Cardiac fibroblast (primary cell): Measurements from ENCODE around the gene GET3.

Experiments
- DNase-seq, 2 donors: peaks; one replicate each; pipeline versions ENCODE4 v3.0.0 to v3.0.0-alpha.2; 2010; ENCODE audit warnings: low read depth in 2 of 2
- H3K4me3 ChIP-seq, 2 donors: replicated peaks in 1 of 2; 1 replicate in 1 of 2; 2 replicates in 1 of 2; pipeline ENCODE4 v1.5.1; 2011; ENCODE audit warnings: low read depth in 2 of 2, low read length in 2 of 2, mild to moderate bottlenecking in 2 of 2, moderate library complexity in 1 of 2
- TF ChIP-seq, protein P1 (sequence below): IDR thresholded peaks from one replicate; pipeline ENCODE4 v1.5.1; 2011; ENCODE audit warnings: low read depth, mild to moderate bottlenecking, low read length, inconsistent platforms

Gene GET3

GRCh38 chr19:12737835-12738351 lies 596 bp downstream of the GET3 start:
- peak overlapping the region; percentile 96 to 98 for H3K4me3 ChIP-seq
- no peak for DNase-seq
- TF ChIP-seq, protein P1, sequence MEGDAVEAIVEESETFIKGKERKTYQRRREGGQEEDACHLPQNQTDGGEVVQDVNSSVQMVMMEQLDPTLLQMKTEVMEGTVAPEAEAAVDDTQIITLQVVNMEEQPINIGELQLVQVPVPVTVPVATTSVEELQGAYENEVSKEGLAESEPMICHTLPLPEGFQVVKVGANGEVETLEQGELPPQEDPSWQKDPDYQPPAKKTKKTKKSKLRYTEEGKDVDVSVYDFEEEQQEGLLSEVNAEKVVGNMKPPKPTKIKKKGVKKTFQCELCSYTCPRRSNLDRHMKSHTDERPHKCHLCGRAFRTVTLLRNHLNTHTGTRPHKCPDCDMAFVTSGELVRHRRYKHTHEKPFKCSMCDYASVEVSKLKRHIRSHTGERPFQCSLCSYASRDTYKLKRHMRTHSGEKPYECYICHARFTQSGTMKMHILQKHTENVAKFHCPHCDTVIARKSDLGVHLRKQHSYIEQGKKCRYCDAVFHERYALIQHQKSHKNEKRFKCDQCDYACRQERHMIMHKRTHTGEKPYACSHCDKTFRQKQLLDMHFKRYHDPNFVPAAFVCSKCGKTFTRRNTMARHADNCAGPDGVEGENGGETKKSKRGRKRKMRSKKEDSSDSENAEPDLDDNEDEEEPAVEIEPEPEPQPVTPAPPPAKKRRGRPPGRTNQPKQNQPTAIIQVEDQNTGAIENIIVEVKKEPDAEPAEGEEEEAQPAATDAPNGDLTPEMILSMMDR, result no peak

DNA sequence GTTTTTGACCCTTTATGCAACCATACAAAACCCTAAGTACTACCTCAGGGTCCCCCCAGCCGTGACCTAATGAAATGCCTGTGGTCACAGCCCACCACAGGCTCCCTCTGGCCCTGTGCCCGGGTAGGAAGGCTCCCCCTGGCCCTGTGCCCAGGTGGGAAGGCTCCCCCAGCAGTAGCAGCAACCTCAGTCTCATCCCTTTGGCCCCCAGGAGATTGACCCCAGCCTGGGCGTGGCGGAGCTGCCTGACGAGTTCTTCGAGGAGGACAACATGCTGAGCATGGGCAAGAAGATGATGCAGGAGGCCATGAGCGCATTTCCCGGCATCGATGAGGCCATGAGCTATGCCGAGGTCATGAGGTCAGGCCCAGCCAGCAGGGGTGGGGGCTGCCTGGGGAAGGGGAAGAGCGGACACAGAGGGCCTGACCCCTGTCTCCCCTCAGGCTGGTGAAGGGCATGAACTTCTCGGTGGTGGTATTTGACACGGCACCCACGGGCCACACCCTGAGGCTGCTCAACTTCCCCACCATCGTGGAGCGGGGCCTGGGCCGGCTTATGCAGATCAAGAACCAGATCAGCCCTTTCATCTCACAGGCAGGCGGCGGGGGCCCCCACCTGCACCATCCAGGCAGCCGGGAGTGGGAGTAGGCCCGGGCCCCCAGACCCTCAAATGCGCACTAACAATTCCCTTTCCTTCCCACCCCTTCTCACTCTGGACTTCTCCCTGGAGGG lies 8.0 kb downstream of the GET3 start:
- TF ChIP-seq, protein P1, result no peak
- peak in 1 of 2 donors; percentile 15 for DNase-seq
- no peak overlapping the region for H3K4me3 ChIP-seq

DNA sequence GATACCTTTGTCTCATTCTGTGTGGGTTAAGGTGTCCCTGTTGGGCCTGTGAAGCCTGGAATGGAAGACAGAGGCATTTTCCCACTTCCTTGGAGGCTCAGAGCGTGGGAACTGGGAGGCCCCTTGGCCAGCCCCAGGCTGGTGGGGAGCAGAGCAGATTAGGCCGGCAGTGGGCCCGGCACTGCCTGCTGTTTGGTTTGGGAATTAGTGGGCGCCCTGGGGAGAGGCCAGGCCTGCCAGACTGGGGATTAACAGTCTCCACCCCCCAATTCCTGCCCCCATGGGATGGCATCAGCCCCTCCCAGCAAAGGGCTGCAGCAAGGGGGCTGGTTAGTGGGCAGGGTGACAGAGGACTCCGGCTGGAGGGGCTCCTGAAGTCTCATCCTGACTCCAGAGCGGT lies 11.2 kb downstream of the GET3 start:
- TF ChIP-seq, protein P1, result no peak
- DNase-seq, result no peak
- H3K4me3 ChIP-seq, result no peak overlapping the region

DNA sequence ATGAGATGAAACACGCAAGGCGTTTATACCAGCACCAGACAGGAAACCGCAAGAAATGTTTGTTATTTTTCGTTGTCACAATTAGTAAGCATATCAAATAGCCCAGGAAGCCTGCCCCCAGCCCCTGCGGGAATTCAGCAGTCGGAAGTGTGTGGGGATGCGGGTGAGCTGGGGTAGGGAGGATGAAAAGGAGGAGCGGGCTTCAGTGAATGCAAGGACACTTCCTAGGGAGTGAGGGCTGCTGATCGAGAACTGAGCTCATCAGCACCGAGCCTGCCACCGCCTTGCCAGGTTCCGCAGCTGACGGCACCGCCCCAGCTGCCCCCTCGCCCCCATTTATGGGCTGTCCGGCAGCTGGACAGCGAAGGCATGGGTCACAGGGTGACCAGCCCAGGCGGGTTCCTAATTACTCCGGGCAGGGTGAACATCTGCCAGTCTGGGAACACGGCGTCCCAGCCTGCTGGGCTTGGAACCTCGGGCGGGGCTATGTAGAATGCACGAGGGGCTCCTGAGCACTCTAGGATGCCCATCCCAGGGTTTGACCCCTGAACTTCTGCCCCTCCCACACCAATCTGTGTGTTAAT lies 12.7 kb downstream of the GET3 start:
- TF ChIP-seq, protein P1, result no peak
- no peak overlapping the region for H3K4me3 ChIP-seq
- DNase-seq, result peak; percentile 21 to 56

DNA sequence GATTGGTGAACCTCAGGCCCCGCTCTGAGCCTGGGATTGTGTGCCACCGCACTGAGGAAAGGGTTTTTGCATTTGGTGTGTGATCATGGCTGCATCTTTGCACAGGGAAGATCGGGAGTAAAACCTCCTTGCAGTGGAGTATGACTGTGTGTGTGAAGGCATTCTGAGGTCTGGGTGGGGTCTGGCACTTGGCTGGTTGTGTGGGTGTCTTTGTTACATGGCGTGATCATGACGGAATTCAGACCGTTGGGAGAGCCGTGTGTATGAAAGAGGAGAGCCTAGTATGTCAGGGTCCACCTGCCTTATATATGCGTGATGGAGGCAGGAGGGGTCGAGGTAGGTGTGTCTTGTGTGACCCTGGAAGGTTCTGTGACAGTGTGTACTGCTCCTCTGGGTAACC lies 13.6 kb downstream of the GET3 start:
- DNase-seq, result peak in 1 of 2 donors; percentile 14
- TF ChIP-seq, protein P1, result no peak

DNA sequence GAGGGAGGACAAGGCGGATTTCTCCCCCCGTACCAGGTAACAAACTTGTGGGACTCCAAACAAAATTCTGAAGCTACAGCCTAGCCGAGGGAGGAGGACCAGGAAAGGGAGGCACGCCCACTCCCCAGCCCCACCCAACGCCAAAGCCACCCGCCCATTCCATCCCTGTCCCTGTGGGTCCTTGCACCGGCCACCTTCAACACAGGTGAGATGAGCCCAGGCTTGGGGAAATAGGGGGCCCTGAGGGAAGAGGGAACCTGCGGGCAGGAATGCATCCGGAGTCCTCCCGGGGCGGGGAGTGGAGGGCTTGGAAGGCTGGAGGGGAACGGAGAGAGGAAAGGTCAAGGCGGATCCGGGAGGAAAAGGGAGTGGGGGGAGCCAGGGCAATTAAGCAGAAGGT lies 14.3 kb downstream of the GET3 start, which contains the start of gene BEST2:
TSS of gene BEST2 (plus strand) at position 157 of the 400 bp plus-strand sequence. CDS start 802 bp downstream, outside the sequence.
- no peak within 1 kb of the TSS for H3K4me3 ChIP-seq
- no peak for DNase-seq
- TF ChIP-seq, protein P1, result no peak

More for the DNA sequence above, 13.6 kb downstream of the GET3 start:
- no peak overlapping the region for H3K4me3 ChIP-seq
